ENCODE results near the gene DPEP1.

DNA sequence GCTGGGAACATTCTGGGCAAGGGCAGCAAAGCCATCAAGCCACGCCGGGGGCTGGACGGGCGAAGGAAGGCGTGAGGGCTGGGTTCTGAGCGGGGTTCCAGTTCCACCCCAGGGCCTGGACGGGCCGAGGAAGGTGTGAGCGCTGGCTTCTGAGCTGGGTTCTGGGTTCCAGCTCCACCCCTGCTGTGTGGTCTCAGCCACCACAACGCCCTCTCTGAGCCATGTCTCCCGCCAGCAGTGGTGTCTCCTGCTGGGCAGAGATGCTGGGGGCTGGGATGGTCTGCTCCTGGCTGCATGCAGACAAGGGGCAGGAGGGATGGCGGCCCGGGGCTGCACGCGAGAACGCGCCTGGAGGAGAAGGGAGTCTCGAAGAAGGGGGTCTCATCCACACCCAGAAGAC, 41.8 kb upstream of the DPEP1 start:
- TF ChIP-seq EZH2 (IDR thresholded peaks at IDR 0.05; ENCODE audit: borderline replicate concordance, low read depth, low read length, poor library complexity, severe bottlenecking) = no peak
- TF ChIP-seq, protein P1, sequence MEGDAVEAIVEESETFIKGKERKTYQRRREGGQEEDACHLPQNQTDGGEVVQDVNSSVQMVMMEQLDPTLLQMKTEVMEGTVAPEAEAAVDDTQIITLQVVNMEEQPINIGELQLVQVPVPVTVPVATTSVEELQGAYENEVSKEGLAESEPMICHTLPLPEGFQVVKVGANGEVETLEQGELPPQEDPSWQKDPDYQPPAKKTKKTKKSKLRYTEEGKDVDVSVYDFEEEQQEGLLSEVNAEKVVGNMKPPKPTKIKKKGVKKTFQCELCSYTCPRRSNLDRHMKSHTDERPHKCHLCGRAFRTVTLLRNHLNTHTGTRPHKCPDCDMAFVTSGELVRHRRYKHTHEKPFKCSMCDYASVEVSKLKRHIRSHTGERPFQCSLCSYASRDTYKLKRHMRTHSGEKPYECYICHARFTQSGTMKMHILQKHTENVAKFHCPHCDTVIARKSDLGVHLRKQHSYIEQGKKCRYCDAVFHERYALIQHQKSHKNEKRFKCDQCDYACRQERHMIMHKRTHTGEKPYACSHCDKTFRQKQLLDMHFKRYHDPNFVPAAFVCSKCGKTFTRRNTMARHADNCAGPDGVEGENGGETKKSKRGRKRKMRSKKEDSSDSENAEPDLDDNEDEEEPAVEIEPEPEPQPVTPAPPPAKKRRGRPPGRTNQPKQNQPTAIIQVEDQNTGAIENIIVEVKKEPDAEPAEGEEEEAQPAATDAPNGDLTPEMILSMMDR (conservative IDR thresholded peaks at IDR 0.05; ENCODE audit: low read depth, low read length) = no peak
